ENCODE measurements around the gene APLF.
"Not testable (repeated sequence)": the region's sequence is repeated elsewhere in the genome, so short reads cannot be mapped to it uniquely, and the experiment has no call there.

The APLF gene

GRCh38 chr2:68441994-68442322 is 25.4 kb upstream of the APLF start:
- DNase-seq, result no peak

GRCh38 chr2:68446425-68446824 is 21.0 kb upstream of the APLF start:
- not testable (repeated sequence) for DNase-seq

- no peak for DNase-seq
Measured at GRCh38 chr2:68447118-68447517, 20.3 kb upstream of the APLF start.

DNA sequence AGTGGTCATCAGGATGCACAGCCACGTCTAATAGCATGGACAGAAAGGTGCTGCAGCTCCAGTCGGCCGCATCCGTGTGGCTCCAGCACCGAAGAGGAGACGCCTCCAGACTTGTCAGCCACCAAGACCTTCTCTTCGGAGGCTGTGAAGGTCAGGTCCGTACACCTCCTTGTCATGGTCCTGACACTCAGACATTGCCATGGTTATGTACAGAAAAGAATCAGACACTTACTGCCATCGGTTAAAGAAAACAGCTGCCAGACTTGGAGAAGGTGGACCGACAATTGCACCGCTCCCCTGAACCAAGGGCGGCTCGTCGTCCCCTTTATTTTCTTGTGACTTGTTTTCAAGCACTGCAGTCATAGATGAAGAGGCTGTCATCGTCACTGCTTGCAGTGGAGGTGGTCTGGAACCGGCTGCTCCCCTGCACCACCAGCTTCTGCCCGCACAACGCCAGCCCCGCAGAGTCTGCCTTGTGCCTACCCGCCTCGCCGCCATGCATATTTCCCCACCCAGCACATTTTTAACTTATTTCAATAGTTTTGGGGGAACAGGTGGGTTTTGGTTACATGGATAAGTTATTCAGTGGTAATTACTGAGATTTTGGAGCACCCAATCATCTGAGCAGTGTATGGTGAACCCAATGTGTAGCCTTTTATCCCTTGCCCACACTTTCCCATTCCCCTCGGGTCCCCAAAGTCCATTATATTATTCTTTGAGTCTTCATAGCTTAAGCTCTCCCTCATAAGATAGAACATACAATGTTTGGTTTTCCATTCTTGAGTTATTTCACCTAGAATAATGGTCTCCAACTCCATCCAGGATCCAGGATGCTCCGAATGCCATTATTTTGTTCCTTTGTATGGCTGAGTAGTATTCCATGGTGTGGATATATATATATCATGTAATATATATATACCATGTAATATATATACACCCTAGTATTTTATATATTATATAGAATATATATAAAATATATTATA is 18.4 kb upstream of the APLF start:
- peak; percentile 41 for DNase-seq

DNA sequence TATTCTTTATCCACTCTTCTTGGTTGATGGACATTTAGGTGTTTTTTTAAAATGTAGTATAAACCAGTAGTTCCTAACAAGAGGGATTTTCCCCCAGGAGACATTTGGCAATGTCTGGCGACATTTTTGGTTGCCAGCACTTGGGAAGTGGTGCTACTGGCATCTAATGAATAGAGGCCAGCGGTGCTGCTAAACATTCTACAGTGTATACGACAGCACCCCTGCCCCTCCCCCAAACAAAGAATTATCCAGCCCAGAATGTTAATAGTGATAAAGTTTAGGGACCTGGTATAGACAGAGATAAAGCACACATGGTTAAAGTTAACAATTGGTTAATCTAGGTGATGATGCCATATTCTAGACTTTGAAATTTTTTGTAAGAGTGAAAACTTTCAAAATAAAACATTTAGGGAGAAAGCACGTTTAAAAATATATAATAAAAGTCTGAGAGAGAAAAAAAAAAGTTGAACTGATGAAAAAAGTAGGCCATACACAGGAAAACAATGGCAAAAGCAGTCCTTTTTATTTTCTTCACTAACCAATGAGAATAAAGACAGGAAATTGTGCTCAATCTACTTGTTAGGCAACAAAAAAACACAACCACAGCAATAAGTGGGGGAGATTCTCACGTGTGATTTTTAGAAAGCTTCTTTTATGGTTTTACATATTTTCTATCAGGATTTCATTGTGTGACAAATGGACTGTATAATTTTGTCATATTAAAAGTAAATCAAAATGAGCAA is 15.1 kb upstream of the APLF start:
- DNase-seq, result peak; percentile 68

- DNase-seq, result no peak
Measured at GRCh38 chr2:68453761-68454360, 13.5 kb upstream of the APLF start.

- no peak for DNase-seq
Measured at GRCh38 chr2:68454719-68455118, 12.7 kb upstream of the APLF start.

- DNase-seq, result no peak
Measured at GRCh38 chr2:68456198-68456597, 11.2 kb upstream of the APLF start.

DNA sequence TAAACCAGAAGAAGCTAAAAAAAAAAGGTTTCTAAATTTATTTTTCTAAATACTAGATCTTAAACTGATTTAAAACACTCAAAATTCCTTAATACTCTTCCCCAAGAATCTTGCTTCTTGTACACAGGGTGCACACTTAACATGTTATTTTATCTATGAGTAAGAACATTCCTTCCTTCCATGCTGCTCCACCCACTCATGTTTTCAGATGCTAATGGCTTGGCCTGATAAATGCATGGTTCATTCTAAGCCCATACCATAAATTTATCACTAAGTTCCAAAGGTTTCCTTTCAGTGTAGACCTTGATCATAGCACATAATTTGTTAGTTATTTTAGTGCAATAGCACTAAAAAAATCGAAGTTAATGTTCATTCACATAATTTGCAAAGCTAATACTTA is 8.4 kb upstream of the APLF start:
- no peak for DNase-seq

GRCh38 chr2:68463287-68463877 is 4.0 kb upstream of the APLF start:
- peak; percentile 55 for DNase-seq

DNA sequence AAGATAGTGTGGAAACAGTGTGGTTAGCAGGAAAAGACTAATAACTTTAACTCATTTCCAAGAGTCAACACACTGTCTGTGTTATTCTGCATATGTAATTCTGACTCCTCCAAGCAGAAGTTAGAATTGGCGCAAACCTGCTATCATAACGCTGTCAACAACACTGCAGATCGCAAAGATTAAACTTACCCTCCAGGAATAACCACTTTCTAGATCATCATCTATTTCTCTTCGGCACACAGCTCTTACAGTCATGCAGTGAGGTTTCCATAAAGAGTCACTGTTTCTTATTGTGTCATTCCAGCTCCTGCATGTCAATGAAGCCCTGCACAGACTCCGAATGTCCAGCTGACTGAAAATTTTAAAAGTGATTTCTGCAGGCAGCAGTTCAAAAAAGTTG is 2.7 kb upstream of the APLF start:
- DNase-seq, result no peak

DNA sequence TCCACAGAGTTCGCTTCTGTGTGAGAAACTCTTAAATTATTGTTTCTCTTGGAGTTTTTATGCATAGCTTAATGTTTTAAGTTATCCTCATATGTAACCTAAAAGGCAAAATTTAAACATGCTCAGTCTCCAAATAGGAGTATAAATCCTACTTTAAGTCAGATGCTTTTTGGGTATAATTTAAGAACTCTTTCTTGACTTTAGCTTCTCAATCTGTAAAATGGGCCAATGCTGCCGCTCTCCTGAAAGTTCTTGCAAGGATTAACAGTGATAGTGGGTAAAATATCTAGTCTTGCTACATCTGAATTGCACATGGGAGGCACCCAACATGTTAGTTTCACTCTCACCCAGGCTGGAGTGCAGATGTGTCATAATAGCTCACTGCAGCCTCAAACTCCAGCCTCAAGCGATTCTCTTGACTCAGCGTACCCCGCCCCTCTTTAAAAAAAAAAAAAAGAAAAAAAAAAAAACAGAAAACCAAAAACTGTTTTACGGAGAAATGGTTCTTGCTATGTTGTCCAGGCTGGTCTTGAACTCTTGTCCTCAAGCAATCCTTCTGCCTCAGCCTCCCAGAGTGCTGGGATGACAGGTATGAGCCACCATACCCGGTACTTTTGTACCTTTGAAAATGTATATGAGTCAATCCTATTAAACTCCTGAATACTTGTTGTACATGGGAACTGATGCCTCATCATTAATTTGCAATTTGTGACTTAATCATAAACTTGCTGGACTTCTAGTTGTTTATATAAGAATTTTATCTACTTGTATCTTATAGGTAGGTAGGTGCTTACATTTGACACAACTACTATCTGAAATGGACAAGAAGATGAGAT is 2.1 kb upstream of the APLF start:
- DNase-seq, result peak; percentile 51

DNA sequence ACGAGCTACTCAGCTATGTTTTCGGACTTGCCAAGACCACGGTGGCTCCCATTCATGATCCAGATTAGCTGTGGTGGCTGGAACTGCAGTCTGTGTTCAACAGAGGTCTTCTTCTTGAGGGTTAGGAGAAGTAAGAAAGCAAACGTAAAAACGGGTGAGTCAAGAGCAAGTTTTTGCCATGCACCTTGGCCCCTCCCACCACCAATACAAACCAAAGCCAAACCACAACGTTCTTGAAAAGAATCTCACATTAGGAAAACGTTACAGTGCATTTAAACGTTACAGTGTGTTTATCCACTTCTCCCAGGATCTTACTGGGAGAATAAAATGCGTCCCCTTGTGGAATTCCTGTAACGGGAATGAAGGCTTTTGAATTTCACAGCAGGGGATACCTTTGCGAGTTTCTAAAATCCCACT is 1.0 kb upstream of the APLF start:
- peak; percentile 74 for DNase-seq

DNA sequence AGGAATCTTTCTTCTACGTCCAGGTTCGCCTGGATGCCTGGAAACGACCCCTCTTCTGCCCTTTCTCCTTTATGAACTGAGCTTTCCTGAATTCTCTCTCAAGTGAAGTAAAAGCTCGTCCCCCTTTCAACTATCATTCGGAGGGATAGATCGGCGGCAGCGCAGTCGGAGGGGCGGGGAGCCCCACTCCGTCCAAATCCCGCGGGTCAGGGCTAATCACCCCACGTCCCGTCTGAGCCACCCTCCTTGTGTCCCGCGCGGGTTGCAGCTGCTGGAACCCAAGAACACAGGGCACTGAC is 658 bp upstream of the APLF start:
- no peak for DNase-seq

- no peak for DNase-seq
Measured at GRCh38 chr2:68468801-68469200, 1.4 kb downstream of the APLF start.

- no peak for DNase-seq
Measured at GRCh38 chr2:68469935-68470334, 2.5 kb downstream of the APLF start.

DNA sequence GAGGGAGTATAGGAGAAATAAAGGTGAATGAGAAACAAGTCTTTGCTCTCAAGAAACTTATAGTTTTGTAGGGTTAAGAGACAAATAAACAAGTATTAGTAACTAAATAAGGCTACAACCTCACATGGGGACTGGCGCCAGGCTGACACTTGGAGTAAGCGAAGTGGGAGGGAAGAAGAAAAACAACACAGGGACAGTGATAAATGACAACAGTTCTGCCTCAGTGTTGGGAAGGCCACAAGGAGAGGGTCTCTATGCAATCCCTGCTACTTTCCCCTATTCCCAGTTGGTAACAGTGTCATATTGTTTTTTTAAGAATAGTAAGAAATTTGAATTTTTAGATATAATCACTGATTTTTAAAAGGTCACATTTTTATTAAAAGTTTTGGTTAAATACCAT is 4.0 kb downstream of the APLF start:
- no peak for DNase-seq

DNA sequence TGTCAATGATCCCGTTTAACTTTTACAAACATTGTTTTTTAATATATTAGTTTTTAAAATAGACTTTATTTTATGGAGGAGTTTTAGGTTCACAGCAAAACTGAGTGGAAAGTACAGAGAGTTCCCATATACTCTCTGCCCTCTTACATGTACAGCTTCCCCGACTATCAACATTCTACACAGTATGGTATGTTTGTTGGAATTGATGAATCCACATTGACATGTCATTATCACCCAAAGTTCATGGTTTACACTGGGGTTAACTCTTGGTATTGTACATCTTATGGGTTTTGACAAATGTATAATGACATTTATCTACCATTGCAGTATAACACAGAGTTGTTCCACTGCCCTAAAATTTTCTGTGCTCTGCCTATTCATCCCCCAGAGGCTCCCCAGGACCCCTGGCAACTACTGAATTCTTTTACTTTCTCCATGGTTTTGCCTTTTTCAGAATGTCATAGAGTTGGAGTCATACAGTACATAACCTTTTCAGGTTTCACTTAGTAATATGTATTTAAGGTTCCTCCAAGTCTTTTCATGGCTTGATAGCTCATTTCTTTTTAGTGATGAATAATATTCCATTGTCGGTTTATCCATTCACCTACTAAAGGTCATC is 5.5 kb downstream of the APLF start:
- DNase-seq, result no peak

DNA sequence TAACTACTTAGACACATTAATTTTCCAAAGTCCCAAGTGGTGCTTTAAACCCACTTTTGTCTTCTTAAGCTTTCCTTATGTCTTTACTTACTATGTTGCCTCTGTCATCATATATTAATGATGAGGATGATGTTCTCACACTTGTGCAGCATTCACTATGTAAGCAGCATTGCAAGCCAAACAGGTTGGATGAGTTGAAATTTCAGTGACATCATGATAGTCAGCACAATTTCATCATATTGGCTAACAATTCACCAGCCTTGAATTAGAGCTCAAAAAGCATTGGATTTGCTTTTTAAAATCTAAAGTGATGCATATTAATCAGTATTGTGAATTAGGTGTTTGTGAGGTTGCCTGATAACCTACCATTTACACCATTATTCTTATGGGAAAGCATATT is 7.7 kb downstream of the APLF start:
- no peak for DNase-seq

- no peak for DNase-seq
Measured at GRCh38 chr2:68475576-68475975, 8.2 kb downstream of the APLF start.

GRCh38 chr2:68476454-68476853 is 9.1 kb downstream of the APLF start:
- DNase-seq, result no peak

GRCh38 chr2:68478688-68479087 is 11.3 kb downstream of the APLF start:
- DNase-seq, result no peak

Data from central memory CD4-positive, alpha-beta T cell (primary cell).